SW 1271 (cell line): Measurements from ENCODE around the gene MBP.

Experiments used
- DNase-seq, 2 experiments: peaks; one replicate each; lab custom pipeline; 2025; lab: John Stamatoyannopoulos, UW

Gene MBP

DNA sequence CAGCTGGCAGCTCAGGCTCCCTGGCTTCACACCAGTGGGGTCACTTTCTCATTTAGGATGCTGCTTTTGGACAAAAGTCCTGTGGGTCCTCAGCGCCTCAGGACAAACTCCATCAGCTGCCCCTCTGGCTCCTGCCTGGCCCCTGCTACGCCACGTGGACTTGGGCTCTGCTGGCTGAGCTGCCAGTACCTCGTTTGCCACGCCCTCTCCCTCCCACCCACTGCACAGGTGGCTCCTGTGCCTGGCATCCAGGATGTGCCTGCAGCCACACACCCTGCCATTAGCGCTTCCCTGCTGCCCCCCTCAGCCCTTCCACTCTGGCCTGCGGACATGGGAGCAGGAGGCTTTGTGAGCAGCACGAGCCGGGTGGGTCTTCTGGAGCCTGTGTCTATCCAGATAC lies 191.3 kb downstream of the MBP start:
- DNase-seq = no peak

DNA sequence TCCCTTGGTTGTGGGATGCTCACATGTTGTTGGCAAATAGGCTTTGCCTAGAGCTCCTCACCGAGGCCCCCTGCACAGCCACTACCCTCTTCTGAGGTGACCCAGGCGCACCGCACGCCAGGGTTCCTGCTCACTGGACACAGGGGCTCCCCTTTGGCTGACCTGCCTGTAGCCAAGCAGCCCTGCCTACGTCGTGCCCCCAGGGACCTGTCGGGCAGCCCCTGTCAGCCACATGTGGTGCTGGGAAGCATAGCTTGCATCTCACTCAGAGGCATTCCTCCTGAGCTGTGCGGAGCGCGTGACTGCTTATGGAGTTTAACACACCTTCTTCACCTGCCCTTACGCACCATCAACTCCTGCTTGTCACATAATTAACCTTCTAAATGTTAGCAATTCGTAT lies 194.0 kb downstream of the MBP start:
- DNase-seq = no peak

DNA sequence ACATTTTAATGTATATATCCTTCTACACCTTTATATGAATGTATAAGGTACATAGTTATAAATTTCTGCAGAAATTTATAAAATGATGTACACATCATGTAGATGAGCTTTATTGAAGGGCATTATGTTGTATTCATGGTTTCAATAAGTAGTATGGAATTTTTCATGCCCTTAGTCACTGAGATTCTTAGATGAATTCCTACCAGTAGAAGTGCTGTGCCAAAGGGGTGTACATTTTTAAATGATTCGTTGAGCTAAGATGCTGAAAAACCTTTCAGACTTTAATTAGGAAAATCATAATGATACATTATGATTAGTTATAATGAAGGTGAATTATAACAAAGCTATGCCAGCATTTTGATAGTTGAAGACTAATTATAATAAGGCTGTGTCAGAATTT lies 195.0 kb downstream of the MBP start:
- no peak for DNase-seq

DNA sequence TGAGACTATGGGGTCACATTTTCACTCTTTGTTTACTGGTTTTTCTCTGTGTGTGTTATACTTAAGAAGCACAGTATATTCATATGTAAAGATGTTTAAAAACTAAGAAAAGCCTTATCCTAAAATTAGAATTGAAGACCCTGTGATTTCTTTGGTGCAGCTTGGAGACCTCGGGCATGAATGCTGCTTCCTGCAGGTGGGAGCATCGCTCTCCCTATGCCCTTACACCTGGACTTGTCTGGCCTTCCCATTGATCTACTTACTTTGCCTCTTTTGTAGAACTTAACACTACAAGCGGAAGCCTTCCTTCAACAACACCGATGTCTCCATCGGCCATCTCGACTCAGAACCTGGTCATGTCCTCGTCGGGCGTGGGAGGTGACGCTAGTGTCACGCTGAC lies 195.7 kb downstream of the MBP start:
- DNase-seq = no peak

DNA sequence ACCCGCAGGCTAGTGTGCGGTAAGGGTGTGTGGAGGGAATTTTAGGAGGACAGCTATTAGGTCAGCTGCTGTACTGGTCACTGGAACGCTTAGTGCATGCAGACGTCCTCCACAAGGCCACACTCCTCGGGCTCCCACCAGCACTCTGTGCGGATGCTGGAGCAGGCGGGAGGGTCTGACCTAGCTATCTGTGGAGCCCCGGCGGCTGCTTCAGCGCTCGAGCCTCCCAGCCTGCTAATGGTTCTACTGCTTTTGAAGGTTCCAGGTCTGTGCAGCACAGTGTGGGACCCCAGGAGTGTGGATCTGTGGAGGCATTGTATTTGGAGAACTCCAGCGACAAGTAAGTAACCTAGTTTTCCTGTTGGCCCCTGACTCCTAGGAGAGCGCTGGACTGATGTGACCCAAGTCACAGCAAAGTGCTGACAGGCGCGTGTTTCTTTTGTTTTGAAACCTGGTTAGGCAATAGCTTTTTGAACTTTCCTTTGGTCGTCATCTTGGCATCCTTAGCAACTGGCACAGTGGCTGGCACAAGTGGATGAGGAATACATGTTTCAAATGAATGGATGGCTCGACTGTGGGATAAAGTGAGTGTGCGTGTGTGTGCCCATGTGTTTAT lies 196.8 kb downstream of the MBP start:
- no peak for DNase-seq

DNA sequence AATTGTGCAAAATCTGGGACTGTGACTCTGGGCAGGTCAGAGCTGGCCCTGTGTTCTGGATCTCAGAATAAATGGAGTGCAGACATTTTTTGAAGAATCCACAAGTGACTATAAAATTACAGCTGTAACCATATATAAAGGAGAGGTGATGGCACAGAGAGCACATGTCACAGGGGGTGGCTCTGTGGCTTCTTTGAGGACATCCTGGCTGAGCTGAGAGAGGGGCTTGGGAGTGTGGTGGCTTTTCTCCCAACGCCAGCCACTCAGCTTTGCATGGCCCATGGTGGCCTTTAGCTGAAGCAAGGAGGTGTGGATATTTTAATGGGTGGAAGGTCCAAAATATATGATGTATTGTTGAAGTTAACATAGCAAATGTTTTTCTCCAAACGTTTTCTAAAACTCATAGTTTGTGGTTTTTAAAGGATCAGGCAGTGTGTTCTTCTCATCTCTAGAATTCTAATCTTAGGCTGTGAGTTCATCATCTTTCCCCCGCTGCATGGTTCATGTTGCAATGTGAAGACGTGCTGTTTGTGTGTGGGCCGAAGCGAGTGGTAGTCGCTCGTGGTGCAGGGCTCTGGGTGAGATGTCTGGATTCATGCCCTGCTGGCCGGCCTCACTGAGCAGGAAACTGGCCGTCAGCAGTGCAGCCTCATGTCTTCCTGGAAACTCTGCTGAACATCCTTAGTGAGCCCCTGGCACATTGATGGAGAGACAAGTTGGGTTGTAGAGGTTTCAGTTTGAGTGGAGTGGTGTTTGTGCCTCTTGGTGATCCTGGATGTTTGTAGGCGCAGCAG lies 200.4 kb downstream of the MBP start:
- DNase-seq = no peak

DNA sequence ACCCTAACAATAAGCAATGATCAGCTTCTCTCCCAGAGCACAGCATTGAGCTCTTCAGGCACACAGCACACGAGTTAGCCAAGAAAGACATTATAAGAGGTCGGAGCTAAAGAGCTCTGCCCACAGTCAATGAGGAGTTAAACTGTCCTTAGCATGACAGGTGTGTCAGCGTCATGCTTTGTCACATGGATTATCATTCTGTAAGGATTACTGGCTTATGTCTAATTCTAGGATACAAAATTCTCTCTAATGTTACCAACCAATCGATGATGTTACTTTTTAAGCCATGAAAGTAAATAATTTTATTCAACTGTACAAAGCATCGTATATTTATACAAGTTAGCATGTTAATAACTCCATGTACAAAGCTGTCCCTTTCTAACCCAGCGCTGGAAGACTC lies 201.4 kb downstream of the MBP start:
- no peak for DNase-seq
